HepG2 (cell line): ENCODE measurements around the gene DCC. TPM values are rescaled to one million over a fixed set of nuclear protein-coding genes. Genes with fewer than 3 reads are reported as not detected.

Source experiments
- ATAC-seq: fragments of 200-7000 bp; cut with Tn5 transposase; 3 replicates; pipeline ENCODE4 v1.9.1; 2020; ENCODE audit warnings: mild to moderate bottlenecking, moderate library complexity
- BruUV-seq: library from RNA; stranded (reverse); fragments of 400-500 nt; replicated peaks from 2 replicates; lab custom pipeline; 2021; lab: Mats Ljungman, UMichigan
- CTCF ChIA-PET: fragments of 300-600 bp; formaldehyde crosslinking; extraction: SDS; loops from one replicate; lab custom pipeline; 2021; ENCODE audit warnings: low total read pairs, inconsistent platforms, low intra/inter-chr PET ratio; lab: Yijun Ruan, JAX
- POLR2A ChIA-PET: fragments of 350-600 bp; sonication (Branson Sonifier 250); formaldehyde crosslinking; loops from one replicate; lab custom pipeline; 2020; ENCODE audit warnings: antibody characterized with exemption, inconsistent platforms; lab: Yijun Ruan, JAX
- DNase-seq: peaks from one replicate; pipeline ENCODE4 v3.0.0-alpha.2; 2015; ENCODE audit warnings: low spot score
- FAIRE-seq: peaks from 3 replicates; lab custom pipeline; 2011; peaks lifted over from hg19 to GRCh38; lab: Jason Lieb, UNC
- H2AFZ ChIP-seq: one replicate; pipeline ENCODE4 v1.6.1; 2011; ENCODE audit warnings: low read length, inconsistent platforms
- H3K27ac ChIP-seq: fragments of 300-600 bp; 3 replicates; pipeline ENCODE4 v1.8.0; 2011; ENCODE audit warnings: mixed run types, mild to moderate bottlenecking, mixed read lengths, low read length, inconsistent platforms; ENCODE audit not compliant: insufficient read depth; ENCODE audit errors: extremely low read length
- H3K27me3 ChIP-seq, 2 experiments: fragments of 200-600 bp in 1 of 2; 2 replicates in 1 of 2; 3 replicates in 1 of 2; pipeline versions ENCODE4 v1.6.0 to v1.8.0; 2011; ENCODE audit warnings: low read length in 2 of 2, mild to moderate bottlenecking in 2 of 2, moderate library complexity in 2 of 2, inconsistent platforms in 1 of 2; ENCODE audit not compliant: insufficient read depth in 2 of 2, control insufficient read depth in 1 of 2
- H3K36me3 ChIP-seq, 2 experiments: fragments of 200-600 bp in 1 of 2; replicated peaks in 1 of 2; 2 replicates in 1 of 2; 3 replicates in 1 of 2; pipeline versions ENCODE4 v1.5.1 to v1.8.0; 2011; ENCODE audit warnings: low read length in 2 of 2, inconsistent platforms in 1 of 2; ENCODE audit not compliant: insufficient read depth in 2 of 2, control insufficient read depth in 1 of 2
- H3K4me1 ChIP-seq: 2 replicates; pipeline ENCODE4 v1.5.1; 2012; ENCODE audit warnings: low read length, inconsistent platforms; ENCODE audit not compliant: insufficient read depth
- H3K4me2 ChIP-seq: 2 replicates; pipeline ENCODE4 v1.6.0; 2011; ENCODE audit warnings: low read depth, low read length, inconsistent platforms
- H3K4me3 ChIP-seq, 3 experiments: fragments of 200-600 bp in 1 of 3; sonication (generic), shearing (Covaris generic) in 1 of 3; replicated peaks in 1 of 3; 2 replicates each; pipeline ENCODE4 v1.5.1; 2011 to 2016; ENCODE audit warnings: low read length in 3 of 3, inconsistent platforms in 2 of 3, low read depth in 2 of 3, mild to moderate bottlenecking in 2 of 3, control low read depth in 1 of 3, mixed read lengths in 1 of 3; ENCODE audit not compliant: insufficient read depth in 1 of 3
- H3K79me2 ChIP-seq: one replicate; pipeline ENCODE4 v1.6.1; 2011; ENCODE audit warnings: low read length, inconsistent platforms; ENCODE audit not compliant: insufficient read depth
- H3K9ac ChIP-seq: 2 replicates; pipeline ENCODE4 v1.6.0; 2011; ENCODE audit warnings: mild to moderate bottlenecking, low read depth, low read length, inconsistent platforms; ENCODE audit not compliant: insufficient read depth
- H3K9me3 ChIP-seq: 2 replicates; pipeline ENCODE4 v1.5.1; 2012; ENCODE audit warnings: mild to moderate bottlenecking, low read length
- H4K20me1 ChIP-seq: 2 replicates; pipeline ENCODE4 v1.6.0; 2011; ENCODE audit warnings: inconsistent platforms, mild to moderate bottlenecking, low read length, moderate library complexity; ENCODE audit not compliant: insufficient read depth
- MAFK ChIP-seq, 2 experiments: IDR thresholded peaks in 1 of 2; conservative IDR thresholded peaks in 1 of 2; 2 replicates each; pipeline ENCODE4 v1.6.1; 2011; ENCODE audit warnings: improper control_type of control experiment in 2 of 2, low read length in 2 of 2
- NFE2L2 ChIP-seq: fragments of 150-350 bp; IDR thresholded peaks from 2 replicates; pipeline ENCODE4 v1.6.1; 2014; ENCODE audit warnings: low read length
- THAP11 ChIP-seq: IDR thresholded peaks from 2 replicates; pipeline ENCODE4 v1.6.1; 2016; ENCODE audit warnings: missing biosample characterization, missing genetic modification reagents
- TRIM24 ChIP-seq: sonication (generic); formaldehyde crosslinking; IDR thresholded peaks from 2 replicates; pipeline ENCODE4 v1.8.0; 2022; ENCODE audit warnings: mild to moderate bottlenecking, missing genetic modification reagents
- ZFP37 ChIP-seq: sonication (generic); formaldehyde crosslinking; IDR thresholded peaks from 2 replicates; pipeline ENCODE4 v1.4.0; 2020; ENCODE audit warnings: missing genetic modification reagents, borderline replicate concordance
- ZNF34 ChIP-seq: sonication (generic); formaldehyde crosslinking; IDR thresholded peaks from 2 replicates; pipeline ENCODE4 v1.4.0; 2020; ENCODE audit warnings: mild to moderate bottlenecking, missing genetic modification reagents, borderline replicate concordance
- ZNF432 ChIP-seq: sonication (generic); formaldehyde crosslinking; IDR thresholded peaks from 2 replicates; pipeline ENCODE4 v1.5.0; 2020; ENCODE audit warnings: missing genetic modification reagents, mild to moderate bottlenecking, borderline replicate concordance
- ZNF496 ChIP-seq: sonication (generic); formaldehyde crosslinking; IDR thresholded peaks from 2 replicates; pipeline ENCODE4 v1.8.1; 2023; ENCODE audit warnings: mild to moderate bottlenecking, moderate library complexity, missing genetic modification reagents; ENCODE audit not compliant: insufficient replicate concordance
- ZNF562 ChIP-seq: sonication (generic); formaldehyde crosslinking; IDR thresholded peaks from 2 replicates; pipeline ENCODE4 v1.8.0; 2022; ENCODE audit warnings: missing genetic modification reagents, borderline replicate concordance
- WGBS: methylation state at CpG from one replicate; pipeline ENCODE4 v1.1.6; 2017; ENCODE audit warnings: low lambda C conversion rate; 5-methylcytosine and 5-hydroxymethylcytosine counted together
- in situ Hi-C: cut with HindIII; loops from 2 replicates; pipeline ENCODE4 v1.10.0; 2017; ENCODE audit warnings: low pct_unique_long_range_greater_than_20kb; ENCODE audit not compliant: extremely low pct_ligation_motif_present
- intact Hi-C: fragments of 100-400 bp; cut with micrococcal nuclease; formaldehyde crosslinking; loops from one replicate; pipeline ENCODE4 v1.10.0; 2022; ENCODE audit not compliant: unreplicated experiment
- polyA plus RNA-seq, 8 experiments: library from polyadenylated mRNA; depleted of rRNA in 3 of 8; stranded (reverse) in 7 of 8; unstranded in 1 of 8; fragments of >200 nt; fragmentation: Illumina TruSeq in 4 of 8; extraction: Trizol in 4 of 8; gene quantifications; 2 replicates each; pipeline versions ENCODE4 v1.2.1 to v1.2.3, GENCODE V29; 2011 to 2016; ENCODE audit warnings: low read depth in 4 of 8, missing spikeins in 1 of 8, mixed read lengths in 1 of 8; ENCODE audit not compliant: insufficient read depth in 1 of 8
- total RNA-seq, 5 experiments: library from RNA; depleted of rRNA; stranded (reverse); fragments of >200 nt; fragmentation: Illumina TruSeq; extraction: Trizol; gene quantifications; 2 replicates each; pipeline ENCODE4 v1.2.3, GENCODE V29; 2016; ENCODE audit warnings: low read depth in 1 of 5

The DCC gene
- total and polyA plus RNA-seq, 2 of the 13 experiments (the other 11 are each of a cell fraction or from before 2014, with no cell fraction given), result not detected

- no peak for FAIRE-seq
- intact Hi-C loops, result no loop called here
These were observed 2.7 kb upstream of the DCC start for GRCh38 chr18:52337276-52337675.

GRCh38 chr18:52340406-52341102, 557 bp downstream of the DCC start:
- H3K27ac ChIP-seq, result no peak overlapping the region
- no peak for TF ChIP-seq ZNF496 (CRISPR knock-in tag)
- no peak for TF ChIP-seq ZNF34
- TF ChIP-seq TRIM24, result no peak
- TF ChIP-seq, all 625 proteins: peak for 0
- H3K79me2 ChIP-seq, result no peaks in the 10 kb centered on the region
- in situ Hi-C loops, result no loop called here
- BruUV-seq, result no TSS peak
- ChIA-PET POLR2A (no interaction called here), CTCF (no interaction called here)
- no peaks in the 10 kb centered on the region for H4K20me1 ChIP-seq
- FAIRE-seq (no peak), DNase-seq (no peak), ATAC-seq (no peak)
- peaks cover 0 to 18% of the 10 kb centered on the region in 2 experiments; a peak in 2 of 5 replicates for H3K27me3 ChIP-seq
- intact Hi-C loops, result loop anchor here (10.0 kb wide), 1 partner anchor 354 kb away; no protein-coding TSS in a partner anchor
- no peak overlapping the region for H2AFZ ChIP-seq
- H3K36me3 ChIP-seq, result no peaks in the 10 kb centered on the region
- WGBS, result 33% methylated on average over 32 of the region's 32 CpGs
- no peak overlapping the region for H3K4me3 ChIP-seq
- H3K4me2 ChIP-seq, result no peak overlapping the region
- H3K9ac ChIP-seq, result no peak overlapping the region
- no peaks in the 10 kb centered on the region for H3K9me3 ChIP-seq
- no peaks in the 10 kb centered on the region for H3K4me1 ChIP-seq

More at GRCh38 chr18:52337276-52337675, 2.7 kb upstream of the DCC start:
- H3K9me3 ChIP-seq, result no peaks in the 10 kb centered on the region
- no peak overlapping the region for H3K9ac ChIP-seq
- DNase-seq (no peak), ATAC-seq (no peak)
- no TSS peak for BruUV-seq
- ChIA-PET CTCF (no interaction called here), POLR2A (no interaction called here)
- TF ChIP-seq MAFK (conservative IDR thresholded peaks at IDR 0.05 in 1 of 2, IDR thresholded peaks at IDR 0.05 in 1 of 2; ENCODE audit: low read length in 2 of 2) (peak in 1 of 2 experiments; percentile 21; a peak in 1 of 4 replicates), THAP11 (no peak), ZNF562 (CRISPR knock-in tag) (no peak), NFE2L2 (0 out of 2 replicates have a peak, but pooled peaks have one; percentile 34), ZNF432 (CRISPR knock-in tag) (no peak), ZFP37 (CRISPR knock-in tag) (no peak)
- H3K4me1 ChIP-seq, result no peaks in the 10 kb centered on the region
- in situ Hi-C loops, result no loop called here
- no peak overlapping the region for H2AFZ ChIP-seq
- WGBS, result 11% methylated on average over 1 of the region's 1 CpG
- no peaks in the 10 kb centered on the region for H3K79me2 ChIP-seq
- no peaks in the 10 kb centered on the region for H4K20me1 ChIP-seq
- H3K4me3 ChIP-seq, result no peak overlapping the region
- H3K27me3 ChIP-seq, result peaks cover 0 to 18% of the 10 kb centered on the region in 2 experiments; a peak in 1 of 5 replicates
- no peak overlapping the region for H3K4me2 ChIP-seq
- no peak overlapping the region for H3K27ac ChIP-seq
- no peaks in the 10 kb centered on the region for H3K36me3 ChIP-seq
